ENCODE data around the gene RRP15. TPM values are rescaled to one million over a fixed set of nuclear protein-coding genes. Genes with fewer than 3 reads are reported as not detected.

Gene RRP15
- total and polyA plus RNA-seq, 2 of the 13 experiments (the other 11 are each of a cell fraction or from before 2014, with no cell fraction given), result 2.1 to 37.5 TPM

GRCh38 chr1:218284917-218285635, at the start of gene RRP15 (continued):
- TF ChIP-seq, protein P1, sequence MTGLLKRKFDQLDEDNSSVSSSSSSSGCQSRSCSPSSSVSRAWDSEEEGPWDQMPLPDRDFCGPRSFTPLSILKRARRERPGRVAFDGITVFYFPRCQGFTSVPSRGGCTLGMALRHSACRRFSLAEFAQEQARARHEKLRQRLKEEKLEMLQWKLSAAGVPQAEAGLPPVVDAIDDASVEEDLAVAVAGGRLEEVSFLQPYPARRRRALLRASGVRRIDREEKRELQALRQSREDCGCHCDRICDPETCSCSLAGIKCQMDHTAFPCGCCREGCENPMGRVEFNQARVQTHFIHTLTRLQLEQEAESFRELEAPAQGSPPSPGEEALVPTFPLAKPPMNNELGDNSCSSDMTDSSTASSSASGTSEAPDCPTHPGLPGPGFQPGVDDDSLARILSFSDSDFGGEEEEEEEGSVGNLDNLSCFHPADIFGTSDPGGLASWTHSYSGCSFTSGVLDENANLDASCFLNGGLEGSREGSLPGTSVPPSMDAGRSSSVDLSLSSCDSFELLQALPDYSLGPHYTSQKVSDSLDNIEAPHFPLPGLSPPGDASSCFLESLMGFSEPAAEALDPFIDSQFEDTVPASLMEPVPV (CRISPR knock-in tag; IDR thresholded peaks at IDR 0.05), result peak; percentile 78; the same call in 1 of the 2 replicates
- TF ChIP-seq PTBP1 (IDR thresholded peaks at IDR 0.05; ENCODE audit: low read depth, low read length, poor library complexity, severe bottlenecking), result peak; percentile 41
- TF ChIP-seq NCOA2 (CRISPR knock-in tag; IDR thresholded peaks at IDR 0.05), result peak; percentile 60
- TF ChIP-seq, protein P2, sequence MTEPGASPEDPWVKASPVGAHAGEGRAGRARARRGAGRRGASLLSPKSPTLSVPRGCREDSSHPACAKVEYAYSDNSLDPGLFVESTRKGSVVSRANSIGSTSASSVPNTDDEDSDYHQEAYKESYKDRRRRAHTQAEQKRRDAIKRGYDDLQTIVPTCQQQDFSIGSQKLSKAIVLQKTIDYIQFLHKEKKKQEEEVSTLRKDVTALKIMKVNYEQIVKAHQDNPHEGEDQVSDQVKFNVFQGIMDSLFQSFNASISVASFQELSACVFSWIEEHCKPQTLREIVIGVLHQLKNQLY (CRISPR knock-in tag; IDR thresholded peaks at IDR 0.05), result no peak
- 0 out of 2 replicates have a peak, but pooled peaks have one; percentile 78 for TF ChIP-seq ZBTB8A (CRISPR knock-in tag; IDR thresholded peaks at IDR 0.05; ENCODE audit: borderline replicate concordance, low read depth)
- TF ChIP-seq KLF9 (CRISPR knock-in tag; IDR thresholded peaks at IDR 0.05; ENCODE audit: low read depth), result no peak
- TF ChIP-seq, protein P3, sequence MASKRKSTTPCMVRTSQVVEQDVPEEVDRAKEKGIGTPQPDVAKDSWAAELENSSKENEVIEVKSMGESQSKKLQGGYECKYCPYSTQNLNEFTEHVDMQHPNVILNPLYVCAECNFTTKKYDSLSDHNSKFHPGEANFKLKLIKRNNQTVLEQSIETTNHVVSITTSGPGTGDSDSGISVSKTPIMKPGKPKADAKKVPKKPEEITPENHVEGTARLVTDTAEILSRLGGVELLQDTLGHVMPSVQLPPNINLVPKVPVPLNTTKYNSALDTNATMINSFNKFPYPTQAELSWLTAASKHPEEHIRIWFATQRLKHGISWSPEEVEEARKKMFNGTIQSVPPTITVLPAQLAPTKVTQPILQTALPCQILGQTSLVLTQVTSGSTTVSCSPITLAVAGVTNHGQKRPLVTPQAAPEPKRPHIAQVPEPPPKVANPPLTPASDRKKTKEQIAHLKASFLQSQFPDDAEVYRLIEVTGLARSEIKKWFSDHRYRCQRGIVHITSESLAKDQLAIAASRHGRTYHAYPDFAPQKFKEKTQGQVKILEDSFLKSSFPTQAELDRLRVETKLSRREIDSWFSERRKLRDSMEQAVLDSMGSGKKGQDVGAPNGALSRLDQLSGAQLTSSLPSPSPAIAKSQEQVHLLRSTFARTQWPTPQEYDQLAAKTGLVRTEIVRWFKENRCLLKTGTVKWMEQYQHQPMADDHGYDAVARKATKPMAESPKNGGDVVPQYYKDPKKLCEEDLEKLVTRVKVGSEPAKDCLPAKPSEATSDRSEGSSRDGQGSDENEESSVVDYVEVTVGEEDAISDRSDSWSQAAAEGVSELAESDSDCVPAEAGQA (IDR thresholded peaks at IDR 0.05; ENCODE audit: low read depth), result peak; percentile 94
- TF ChIP-seq, protein P3 (CRISPR knock-in tag; IDR thresholded peaks at IDR 0.05; ENCODE audit: borderline replicate concordance), result no peak
- peak; percentile 42; the same call in 1 of the 2 replicates for TF ChIP-seq AHR (CRISPR knock-in tag; IDR thresholded peaks at IDR 0.05)
- peak; percentile 52; the same call in 1 of the 2 replicates for TF ChIP-seq ZNF777 (CRISPR knock-in tag; IDR thresholded peaks at IDR 0.05)
- TF ChIP-seq ZFP37 (CRISPR knock-in tag; IDR thresholded peaks at IDR 0.05; ENCODE audit: borderline replicate concordance), result no peak
- TF ChIP-seq, protein P4, sequence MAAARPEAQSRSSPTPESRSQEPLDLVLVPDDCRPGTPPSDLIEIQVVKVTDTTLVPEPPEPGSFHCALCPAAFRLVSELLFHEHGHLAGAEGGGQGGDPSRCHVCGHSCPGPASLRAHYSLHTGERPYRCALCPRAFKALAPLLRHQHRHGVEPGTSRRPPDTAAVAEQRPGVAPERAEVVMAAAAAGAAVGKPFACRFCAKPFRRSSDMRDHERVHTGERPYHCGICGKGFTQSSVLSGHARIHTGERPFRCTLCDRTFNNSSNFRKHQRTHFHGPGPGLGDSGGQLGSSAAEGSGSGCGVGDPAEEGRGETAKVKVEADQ (CRISPR knock-in tag; IDR thresholded peaks at IDR 0.05; ENCODE audit: borderline replicate concordance), result peak; percentile 84; the same call in 1 of the 2 replicates
- no peak for TF ChIP-seq ZNF441 (CRISPR knock-in tag; IDR thresholded peaks at IDR 0.05; ENCODE audit: borderline replicate concordance)
- TF ChIP-seq, protein P5, sequence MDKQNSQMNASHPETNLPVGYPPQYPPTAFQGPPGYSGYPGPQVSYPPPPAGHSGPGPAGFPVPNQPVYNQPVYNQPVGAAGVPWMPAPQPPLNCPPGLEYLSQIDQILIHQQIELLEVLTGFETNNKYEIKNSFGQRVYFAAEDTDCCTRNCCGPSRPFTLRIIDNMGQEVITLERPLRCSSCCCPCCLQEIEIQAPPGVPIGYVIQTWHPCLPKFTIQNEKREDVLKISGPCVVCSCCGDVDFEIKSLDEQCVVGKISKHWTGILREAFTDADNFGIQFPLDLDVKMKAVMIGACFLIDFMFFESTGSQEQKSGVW (CRISPR knock-in tag; IDR thresholded peaks at IDR 0.05; ENCODE audit: borderline replicate concordance), result no peak
- TF ChIP-seq, protein P6, sequence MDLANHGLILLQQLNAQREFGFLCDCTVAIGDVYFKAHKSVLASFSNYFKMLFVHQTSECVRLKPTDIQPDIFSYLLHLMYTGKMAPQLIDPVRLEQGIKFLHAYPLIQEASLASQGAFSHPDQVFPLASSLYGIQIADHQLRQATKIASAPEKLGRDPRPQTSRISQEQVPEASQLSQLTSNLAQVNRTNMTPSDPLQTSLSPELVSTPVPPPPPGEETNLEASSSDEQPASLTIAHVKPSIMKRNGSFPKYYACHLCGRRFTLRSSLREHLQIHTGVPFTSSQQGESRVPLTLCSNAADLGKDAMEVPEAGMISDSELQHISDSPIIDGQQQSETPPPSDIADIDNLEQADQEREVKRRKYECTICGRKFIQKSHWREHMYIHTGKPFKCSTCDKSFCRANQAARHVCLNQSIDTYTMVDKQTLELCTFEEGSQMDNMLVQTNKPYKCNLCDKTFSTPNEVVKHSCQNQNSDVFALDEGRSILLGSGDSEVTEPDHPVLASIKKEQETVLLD (CRISPR knock-in tag; IDR thresholded peaks at IDR 0.05; ENCODE audit: low read depth), result 0 out of 2 replicates have a peak, but pooled peaks have one; percentile 51
- TF ChIP-seq ZMYM4 (CRISPR knock-in tag; IDR thresholded peaks at IDR 0.05), result peak; percentile 91
- TF ChIP-seq RBM39 (IDR thresholded peaks at IDR 0.05; ENCODE audit: low read depth, low read length, poor library complexity, severe bottlenecking), result peak; percentile 66

Data from HepG2 (cell line).